Activated naive CD4-positive, alpha-beta T cell treated with anti-CD3 and anti-CD28 coated beads, Interleukin-2, amount 50 U/mL, for 72 hours (primary cell): ENCODE measurements around the gene MADCAM1. TPM values are rescaled to one million over a fixed set of nuclear protein-coding genes. Genes with fewer than 3 reads are reported as not detected.
A peak's percentile ranks its signal among the peaks of the same experiment; 100 is the strongest.

Experiments
- ATAC-seq, 2 donors: fragments of 150-1000 bp; cut with Tn5 transposase; 2 replicates each; pipeline ENCODE4 v1.10.0; 2021; ENCODE audit warnings: mild to moderate bottlenecking in 2 of 2, moderate library complexity in 2 of 2
- DNase-seq, 2 donors: peaks; one replicate each; pipeline ENCODE4 v3.0.0; 2021 to 2022; ENCODE audit warnings: low spot score in 2 of 2
- H3K27ac Mint-ChIP-seq, 2 donors: one replicate each; pipeline ENCODE4 v1.8.0; 2022; ENCODE audit warnings: mild to moderate bottlenecking in 2 of 2, mixed read lengths in 2 of 2
- H3K36me3 Mint-ChIP-seq, 2 donors: one replicate each; pipeline ENCODE4 v1.8.0; 2022; ENCODE audit warnings: mixed read lengths in 2 of 2
- H3K9me3 Mint-ChIP-seq, 2 donors: one replicate each; pipeline ENCODE4 v1.8.0; 2022; ENCODE audit warnings: mixed read lengths in 2 of 2
- total RNA-seq, 2 donors: library from RNA; stranded (reverse); gene quantifications; one replicate each; pipeline ENCODE4 v1.2.3, GENCODE V29; 2022

MADCAM1 gene
- total RNA-seq, 2 donors from 2014 or later, result 0.25 to 0.47 TPM

DNA sequence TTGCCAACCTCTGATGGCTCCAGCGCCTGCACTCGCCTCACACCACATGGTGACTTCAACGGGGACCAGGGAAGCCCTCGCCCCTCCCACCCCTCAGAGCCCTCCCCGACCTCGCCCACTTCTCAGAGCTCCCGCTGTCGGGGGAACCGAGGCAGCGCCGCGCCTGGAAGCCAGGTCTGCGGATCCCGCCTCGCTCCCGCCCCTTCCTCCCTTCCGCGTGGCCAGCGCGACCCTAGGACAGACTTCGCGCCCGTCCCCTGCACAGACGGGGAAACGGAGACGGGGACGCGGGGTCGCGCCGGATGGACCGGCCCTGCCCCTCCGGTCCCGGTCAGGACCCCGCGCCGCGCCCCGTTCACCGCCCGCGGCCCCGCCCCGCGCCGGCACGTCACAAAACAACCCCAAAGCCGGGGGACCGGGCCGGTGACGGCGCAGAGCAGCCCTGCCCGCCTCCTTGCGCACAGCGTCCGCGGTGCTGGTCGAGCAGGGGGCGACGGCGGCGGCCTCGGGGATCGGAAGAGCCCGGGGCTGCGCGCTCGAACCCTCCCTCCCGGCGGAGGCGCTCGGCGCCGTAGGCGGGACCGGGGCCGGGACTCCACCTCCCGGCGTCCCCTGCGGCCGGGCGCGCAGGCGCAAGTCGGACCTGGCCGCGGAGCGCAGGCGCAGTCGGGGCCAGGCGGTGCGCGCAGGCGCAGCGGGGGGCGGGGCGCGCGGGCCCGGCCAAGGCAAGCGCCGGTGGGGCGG lies 34.9 kb downstream of the MADCAM1 start:
- Mint-ChIP-seq H3K27ac (peak overlapping the region; percentile 48 to 87), H3K9me3 (no peaks in the 10 kb centered on the region), H3K36me3 (no peaks in the 10 kb centered on the region)
- peak; percentile 95 to 99 for DNase-seq
- ATAC-seq, result peak; percentile 75 to 76

- no peak for DNase-seq
- Mint-ChIP-seq H3K9me3 (no peaks in the 10 kb centered on the region), H3K27ac (peak within 1 kb of the TSS; percentile 81 to 87), H3K36me3 (no peaks in the 10 kb centered on the region)
- peak; percentile 13 to 37 for ATAC-seq
Measured at GRCh38 chr19:531753-532560, 35.7 kb downstream of the MADCAM1 start, which contains the start of gene CDC34. CDC34 (plus strand) TSS chr19:531760; CDS start chr19:531932, 172 bp downstream.

- Mint-ChIP-seq H3K36me3 (no peaks in the 10 kb centered on the region), H3K27ac (peak overlapping the region; percentile 52 to 81), H3K9me3 (no peaks in the 10 kb centered on the region)
- DNase-seq (peak in 1 of 2 donors; percentile 46), ATAC-seq (peak in 1 of 2 donors; percentile 33)
Measured at GRCh38 chr19:532561-533363, 36.5 kb downstream of the MADCAM1 start.

DNA sequence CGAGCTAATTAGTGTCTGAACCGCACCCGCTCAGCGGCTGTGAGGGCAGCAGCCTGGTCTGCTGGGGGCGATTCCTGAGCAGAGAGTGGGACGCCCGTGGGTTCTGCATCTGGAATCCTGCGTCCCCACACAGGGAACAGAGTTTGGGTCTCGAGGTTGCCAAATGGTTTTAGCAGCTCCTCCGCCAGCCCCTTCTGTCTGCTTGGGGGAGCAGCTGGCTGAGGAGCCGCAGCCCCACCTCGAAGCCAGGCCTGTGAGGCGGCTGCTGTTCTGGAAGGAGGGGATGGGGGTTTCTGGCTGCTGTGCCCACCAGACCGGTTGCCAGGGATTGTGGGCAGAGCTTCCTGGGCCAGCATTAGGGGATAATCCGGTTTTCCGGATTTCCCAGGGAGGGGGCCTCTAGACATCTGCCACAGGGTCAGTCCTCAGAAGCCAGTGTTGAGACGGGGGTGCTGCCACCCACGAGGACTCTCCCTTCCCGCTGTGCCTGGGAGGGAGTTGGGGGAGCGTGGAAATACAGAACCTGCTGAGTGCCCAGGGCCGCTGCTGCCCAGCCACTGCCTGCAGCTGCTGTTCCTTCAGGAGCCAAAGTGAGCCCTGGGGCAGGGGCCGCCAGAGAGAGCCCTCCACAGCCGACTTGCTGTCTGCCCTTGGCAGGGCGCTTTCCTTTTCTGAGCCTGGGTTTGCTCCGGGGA lies 37.2 kb downstream of the MADCAM1 start:
- ATAC-seq, result no peak
- DNase-seq, result no peak
- peak overlapping the region in 1 of 2 donors; percentile 81 for H3K27ac Mint-ChIP-seq
- H3K36me3 Mint-ChIP-seq, result no peaks in the 10 kb centered on the region
- H3K9me3 Mint-ChIP-seq, result no peaks in the 10 kb centered on the region

- Mint-ChIP-seq H3K9me3 (no peaks in the 10 kb centered on the region), H3K36me3 (no peaks in the 10 kb centered on the region), H3K27ac (no peak overlapping the region)
- no peak for ATAC-seq
- no peak for DNase-seq
Measured at GRCh38 chr19:534088-534487, 37.8 kb downstream of the MADCAM1 start.

DNA sequence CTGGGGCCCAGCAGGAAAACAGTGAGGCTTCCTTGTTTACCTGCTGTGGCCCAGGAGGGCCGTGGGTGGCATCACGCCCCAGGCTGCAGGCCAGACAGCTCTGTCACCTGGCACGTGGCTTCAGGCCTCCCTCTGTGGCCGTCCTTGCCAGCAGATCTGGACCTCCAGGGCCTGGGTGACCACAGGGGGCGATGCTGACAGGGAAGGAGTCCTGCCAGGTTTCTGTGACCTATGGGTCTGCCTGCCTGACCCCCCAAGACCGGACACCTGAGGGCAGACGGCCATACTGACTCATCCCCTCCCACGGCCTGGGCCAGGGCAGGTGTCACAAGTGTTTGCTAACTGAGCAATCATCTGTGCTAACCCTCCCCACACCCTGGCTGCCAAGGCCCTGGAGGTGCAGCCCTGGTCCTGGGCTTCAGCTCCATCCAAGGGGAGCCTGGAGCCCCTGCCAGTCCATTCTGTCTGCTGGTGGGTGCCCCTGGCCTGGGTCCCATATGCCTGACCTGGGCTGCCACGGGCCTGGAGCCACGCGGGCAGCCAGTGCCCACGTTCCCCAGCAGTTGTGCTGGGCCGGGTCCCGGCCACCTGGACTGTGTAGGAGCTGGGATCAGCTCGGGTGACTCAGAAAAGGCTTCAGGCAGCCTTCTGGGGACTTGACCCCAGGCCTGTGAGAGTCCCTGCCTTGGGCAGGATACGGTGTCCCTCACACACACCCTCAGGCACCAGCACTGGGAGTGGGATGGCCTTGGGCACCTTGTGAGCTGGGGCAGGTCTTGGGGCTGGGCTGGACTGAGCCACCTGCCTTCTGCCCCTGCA lies 38.9 kb downstream of the MADCAM1 start:
- no peak for DNase-seq
- H3K9me3 Mint-ChIP-seq, result no peaks in the 10 kb centered on the region
- H3K36me3 Mint-ChIP-seq, result no peaks in the 10 kb centered on the region
- no peak for ATAC-seq
- H3K27ac Mint-ChIP-seq, result peak overlapping the region in 1 of 2 donors; percentile 95

DNA sequence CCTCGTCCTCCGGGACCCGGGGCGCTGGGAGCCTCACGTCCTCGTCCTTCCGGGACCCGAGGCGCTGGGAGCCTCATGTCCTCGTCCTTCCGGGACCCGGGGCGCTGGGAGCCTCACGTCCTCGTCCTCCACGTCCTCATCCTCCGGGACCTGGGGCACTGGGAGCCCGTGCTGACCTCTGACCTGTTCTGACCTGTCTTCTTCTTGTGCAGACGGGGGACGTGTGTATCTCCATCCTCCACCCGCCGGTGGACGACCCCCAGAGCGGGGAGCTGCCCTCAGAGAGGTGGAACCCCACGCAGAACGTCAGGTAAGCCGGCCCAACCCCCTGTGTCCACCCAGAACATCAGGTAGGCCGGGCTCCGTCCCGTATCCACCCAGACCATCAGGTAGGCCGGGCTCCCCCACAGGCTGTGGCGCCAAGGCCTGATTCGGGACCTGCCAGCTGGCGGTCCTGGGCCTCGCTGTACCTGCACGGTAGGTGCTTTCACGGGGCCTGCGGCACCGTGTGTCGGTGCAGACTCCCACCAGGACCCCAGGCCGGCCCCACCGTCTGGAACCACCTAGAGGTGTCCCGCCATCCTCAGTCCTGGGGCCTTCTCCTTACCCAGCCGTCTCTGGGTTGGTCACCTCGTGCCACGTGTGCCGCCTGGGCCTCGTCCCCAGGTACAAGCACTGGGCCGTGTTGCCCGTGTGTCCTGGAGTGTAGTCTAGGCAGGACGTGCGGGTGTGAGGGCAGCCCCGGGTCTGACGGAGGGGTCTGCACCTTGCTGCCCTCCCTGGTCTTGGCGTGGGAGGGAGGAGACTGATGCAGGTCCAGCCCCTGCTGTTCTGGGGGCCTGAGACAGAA lies 40.0 kb downstream of the MADCAM1 start:
- H3K36me3 Mint-ChIP-seq, result no peaks in the 10 kb centered on the region
- H3K27ac Mint-ChIP-seq, result no peak overlapping the region
- ATAC-seq, result no peak
- H3K9me3 Mint-ChIP-seq, result no peaks in the 10 kb centered on the region
- no peak for DNase-seq

- no peak for DNase-seq
- no peak for ATAC-seq
- Mint-ChIP-seq H3K36me3 (no peaks in the 10 kb centered on the region), H3K27ac (no peak overlapping the region), H3K9me3 (no peaks in the 10 kb centered on the region)
Measured at GRCh38 chr19:536881-537404, 40.7 kb downstream of the MADCAM1 start.

DNA sequence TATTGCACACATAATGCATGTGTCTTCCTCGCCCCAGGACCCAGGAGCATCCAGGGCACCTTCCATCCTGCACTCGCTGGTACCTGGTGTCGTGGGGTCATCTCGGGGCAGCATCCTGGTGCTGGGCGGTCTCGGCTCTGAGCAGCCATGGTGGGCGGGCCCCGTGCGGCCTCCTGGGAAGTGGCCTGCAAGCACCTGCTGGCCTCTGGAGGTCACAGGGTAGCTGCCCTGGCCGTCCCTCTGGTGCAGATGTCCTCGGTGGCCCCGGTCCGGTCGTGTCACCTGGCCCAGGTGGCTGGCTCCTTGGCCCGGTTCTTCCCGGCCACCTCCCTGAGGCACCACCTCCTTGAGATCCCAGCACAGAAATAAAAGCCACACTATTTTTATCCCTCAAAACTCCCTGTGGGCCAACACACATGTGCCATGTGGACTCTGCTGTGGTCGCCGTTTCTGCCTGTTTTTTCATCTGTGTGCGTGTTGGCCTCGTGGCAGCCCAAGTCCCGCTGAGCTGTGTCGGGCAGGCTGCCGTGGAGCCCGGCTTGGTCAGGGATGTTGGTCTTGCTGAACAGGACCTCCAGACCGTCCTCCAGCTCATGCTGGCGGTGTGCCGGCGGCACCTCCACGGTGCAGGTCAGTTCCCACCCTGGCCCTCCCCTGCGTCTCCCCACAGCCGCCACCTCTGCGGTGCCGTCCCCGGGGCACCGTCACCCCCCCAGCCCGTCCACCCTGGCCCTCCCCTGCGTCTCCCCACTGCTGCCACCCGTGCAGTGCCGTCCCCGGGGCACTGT lies 42.5 kb downstream of the MADCAM1 start:
- no peaks in the 10 kb centered on the region for H3K36me3 Mint-ChIP-seq
- no peaks in the 10 kb centered on the region for H3K9me3 Mint-ChIP-seq
- DNase-seq (no peak), ATAC-seq (no peak)
- no peak overlapping the region for H3K27ac Mint-ChIP-seq

GRCh38 chr19:539429-540030 lies 43.2 kb downstream of the MADCAM1 start:
- no peak overlapping the region for H3K27ac Mint-ChIP-seq
- no peak for ATAC-seq
- H3K36me3 Mint-ChIP-seq, result peaks cover 0 to 5% of the 10 kb centered on the region in 2 donors
- no peaks in the 10 kb centered on the region for H3K9me3 Mint-ChIP-seq
- no peak for DNase-seq

DNA sequence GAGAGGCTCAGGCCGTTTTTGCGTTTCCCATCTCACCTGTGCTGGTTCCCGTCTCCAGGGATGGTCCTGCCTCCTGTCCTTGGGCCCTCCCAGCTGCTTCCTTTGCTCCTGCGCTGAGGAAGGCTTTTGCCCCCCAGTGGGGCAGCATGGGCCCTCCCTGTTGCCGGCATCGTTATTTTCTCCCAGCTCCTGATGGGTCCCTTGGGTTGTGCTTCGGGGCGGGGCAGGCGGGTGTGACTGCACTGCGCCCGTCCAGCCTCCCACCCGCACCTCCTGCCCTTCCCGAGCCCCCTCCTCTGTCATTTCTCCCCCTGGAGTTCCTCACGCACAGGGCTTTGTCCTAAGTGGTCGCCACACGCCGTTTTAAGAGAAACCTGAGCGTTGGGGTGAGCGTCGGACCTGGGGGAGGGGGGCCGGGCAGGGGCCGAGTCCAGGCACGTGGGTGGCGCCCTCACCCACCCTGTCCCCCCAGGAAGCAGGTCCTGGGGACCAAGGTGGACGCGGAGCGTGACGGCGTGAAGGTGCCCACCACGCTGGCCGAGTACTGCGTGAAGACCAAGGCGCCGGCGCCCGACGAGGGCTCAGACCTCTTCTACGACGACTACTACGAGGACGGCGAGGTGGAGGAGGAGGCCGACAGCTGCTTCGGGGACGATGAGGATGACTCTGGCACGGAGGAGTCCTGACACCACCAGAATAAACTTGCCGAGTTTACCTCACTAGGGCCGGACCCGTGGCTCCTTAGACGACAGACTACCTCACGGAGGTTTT lies 44.8 kb downstream of the MADCAM1 start:
- ATAC-seq (no peak), DNase-seq (no peak)
- Mint-ChIP-seq H3K36me3 (peaks cover 0 to 5% of the 10 kb centered on the region in 2 donors), H3K9me3 (no peaks in the 10 kb centered on the region), H3K27ac (no peak overlapping the region)

GRCh38 chr19:541699-542098 lies 45.4 kb downstream of the MADCAM1 start:
- Mint-ChIP-seq H3K9me3 (no peaks in the 10 kb centered on the region), H3K27ac (no peak overlapping the region), H3K36me3 (peaks cover 0 to 5% of the 10 kb centered on the region in 2 donors)
- DNase-seq, result no peak
- no peak for ATAC-seq
